Right renal cortex interstitium (tissue), 3 donors: Measurements from ENCODE around the gene CTBS. TPM values are rescaled to one million over a fixed set of nuclear protein-coding genes. Genes with fewer than 3 reads are reported as not detected.
"Not testable (repeated sequence)": the region's sequence is repeated elsewhere in the genome, so short reads cannot be mapped to it uniquely, and the experiment has no call there.

Experiments used
- DNase-seq, 3 donors: peaks; one replicate each; pipeline ENCODE4 v3.0.0-alpha.2; 2013; ENCODE audit warnings: low read depth in 3 of 3, low spot score in 2 of 3
- polyA plus RNA-seq, 3 donors: library from polyadenylated mRNA; unstranded; fragments of 120-200 nt; gene quantifications; one replicate each; pipeline ENCODE4 v1.2.1, GENCODE V29; 2013; ENCODE audit not compliant: insufficient read length in 3 of 3

The CTBS gene, protein sequence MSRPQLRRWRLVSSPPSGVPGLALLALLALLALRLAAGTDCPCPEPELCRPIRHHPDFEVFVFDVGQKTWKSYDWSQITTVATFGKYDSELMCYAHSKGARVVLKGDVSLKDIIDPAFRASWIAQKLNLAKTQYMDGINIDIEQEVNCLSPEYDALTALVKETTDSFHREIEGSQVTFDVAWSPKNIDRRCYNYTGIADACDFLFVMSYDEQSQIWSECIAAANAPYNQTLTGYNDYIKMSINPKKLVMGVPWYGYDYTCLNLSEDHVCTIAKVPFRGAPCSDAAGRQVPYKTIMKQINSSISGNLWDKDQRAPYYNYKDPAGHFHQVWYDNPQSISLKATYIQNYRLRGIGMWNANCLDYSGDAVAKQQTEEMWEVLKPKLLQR
- polyA plus RNA-seq = 10 to 100 TPM; 23.9 to 29.5 (median 26.8) TPM

GRCh38 chr1:84573967-84574842 is at the start of gene CTBS:
TSS of gene CTBS (minus strand) at chr1:84574440. CDS start at chr1:84574415, 25 bp downstream.
- DNase-seq = peak in 2 of 3 donors; percentile 60 to 68

- DNase-seq = no peak
Observed at GRCh38 chr1:84621553-84621952, 47.3 kb upstream of the CTBS start.

DNA sequence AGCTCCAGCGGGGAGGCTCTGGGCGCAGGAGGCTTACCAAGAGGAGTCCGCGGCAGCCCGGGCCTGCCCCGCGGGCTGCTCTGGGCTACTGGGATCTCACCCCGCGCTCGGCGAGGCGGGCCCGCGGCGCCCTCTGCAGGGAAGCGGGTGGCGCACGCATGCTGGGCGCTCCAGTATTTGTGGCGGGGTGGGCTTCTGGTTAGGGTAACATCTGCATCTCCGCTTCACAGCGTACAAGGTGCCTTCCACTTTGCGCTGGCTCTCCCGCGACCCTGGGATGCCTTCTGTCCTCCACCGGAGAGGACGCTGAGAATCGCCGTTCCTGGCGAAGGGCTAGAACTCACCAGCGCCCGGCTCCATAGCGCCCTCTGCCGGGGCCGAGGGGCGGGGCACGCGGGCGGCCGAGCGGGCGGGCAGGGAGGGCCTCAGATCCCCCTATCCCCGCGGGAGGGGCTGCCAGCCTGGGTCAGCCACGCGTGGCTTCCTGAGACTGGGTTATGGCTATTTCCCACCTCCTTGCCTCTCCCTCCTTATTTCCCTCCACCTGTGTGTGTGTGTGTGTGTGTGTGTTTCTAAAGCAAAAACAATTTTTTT is 46.6 kb upstream of the CTBS start:
- DNase-seq = peak in 2 of 3 donors; percentile 72 to 76

GRCh38 chr1:84619383-84620102 is 45.3 kb upstream of the CTBS start:
- no peak for DNase-seq

GRCh38 chr1:84617349-84617748 is 43.1 kb upstream of the CTBS start:
- no peak for DNase-seq

GRCh38 chr1:84615790-84616189 is 41.5 kb upstream of the CTBS start:
- no peak for DNase-seq

DNA sequence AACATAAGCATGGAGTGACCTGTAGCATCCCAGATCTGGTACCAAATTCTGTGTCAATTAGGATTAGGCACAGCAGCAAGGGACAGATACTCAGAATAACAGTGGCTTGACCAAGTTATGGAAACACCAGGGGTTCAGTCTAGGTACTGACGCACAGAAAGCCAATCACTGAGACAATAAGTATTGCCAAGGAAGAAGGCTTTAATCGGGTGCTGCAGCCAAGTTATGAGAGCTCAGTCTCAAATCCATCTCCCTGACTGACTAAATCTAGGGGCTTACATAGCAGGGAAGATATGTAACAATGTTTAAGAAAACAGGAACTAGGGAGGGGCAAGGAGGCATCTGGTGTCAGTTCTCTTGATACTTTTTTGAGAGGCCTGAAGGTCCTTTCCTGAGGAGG is 39.6 kb upstream of the CTBS start:
- no peak for DNase-seq

DNA sequence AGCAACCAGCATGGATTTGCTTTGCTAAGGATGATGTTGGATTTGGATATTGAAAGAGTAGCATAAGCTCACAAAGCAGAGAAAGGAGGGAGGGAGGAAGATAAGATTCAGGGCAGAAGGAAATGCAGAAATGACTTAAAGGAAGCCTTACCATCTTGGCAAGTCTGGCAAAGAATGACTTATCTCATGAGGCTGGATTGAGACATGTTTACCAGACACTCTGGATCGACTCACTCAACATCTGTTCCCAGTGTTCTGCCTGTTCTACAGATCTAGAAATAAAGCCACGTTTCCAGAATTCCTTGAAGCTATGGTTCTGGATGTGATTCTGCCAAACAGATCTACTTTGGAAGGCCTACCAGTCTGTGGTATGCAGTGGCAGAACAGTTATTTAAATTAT is 38.8 kb upstream of the CTBS start:
- no peak for DNase-seq

GRCh38 chr1:84611796-84612195 is 37.6 kb upstream of the CTBS start:
- no peak for DNase-seq

GRCh38 chr1:84611091-84611490 is 36.9 kb upstream of the CTBS start:
- no peak for DNase-seq

- no peak for DNase-seq
Observed at GRCh38 chr1:84606977-84607376, 32.7 kb upstream of the CTBS start.

DNA sequence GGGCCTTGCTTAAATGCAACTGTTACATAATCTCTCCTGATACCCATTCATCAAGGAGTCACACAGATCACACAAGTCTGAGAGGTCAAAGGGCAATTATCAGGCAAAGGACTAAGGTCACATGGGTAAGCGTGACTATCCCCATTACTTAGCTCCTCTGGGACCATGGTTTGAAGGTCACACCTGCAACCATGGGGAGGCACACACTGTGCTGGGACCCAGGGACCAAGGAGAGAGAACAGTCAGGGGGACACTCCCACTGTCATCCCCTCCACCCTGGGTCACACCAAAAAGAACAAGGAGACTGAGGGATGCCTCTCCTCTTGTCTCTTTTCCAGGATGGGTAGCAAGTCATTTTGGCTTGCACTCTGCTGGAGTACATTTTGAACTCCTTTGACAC is 30.9 kb upstream of the CTBS start:
- DNase-seq = no peak

DNA sequence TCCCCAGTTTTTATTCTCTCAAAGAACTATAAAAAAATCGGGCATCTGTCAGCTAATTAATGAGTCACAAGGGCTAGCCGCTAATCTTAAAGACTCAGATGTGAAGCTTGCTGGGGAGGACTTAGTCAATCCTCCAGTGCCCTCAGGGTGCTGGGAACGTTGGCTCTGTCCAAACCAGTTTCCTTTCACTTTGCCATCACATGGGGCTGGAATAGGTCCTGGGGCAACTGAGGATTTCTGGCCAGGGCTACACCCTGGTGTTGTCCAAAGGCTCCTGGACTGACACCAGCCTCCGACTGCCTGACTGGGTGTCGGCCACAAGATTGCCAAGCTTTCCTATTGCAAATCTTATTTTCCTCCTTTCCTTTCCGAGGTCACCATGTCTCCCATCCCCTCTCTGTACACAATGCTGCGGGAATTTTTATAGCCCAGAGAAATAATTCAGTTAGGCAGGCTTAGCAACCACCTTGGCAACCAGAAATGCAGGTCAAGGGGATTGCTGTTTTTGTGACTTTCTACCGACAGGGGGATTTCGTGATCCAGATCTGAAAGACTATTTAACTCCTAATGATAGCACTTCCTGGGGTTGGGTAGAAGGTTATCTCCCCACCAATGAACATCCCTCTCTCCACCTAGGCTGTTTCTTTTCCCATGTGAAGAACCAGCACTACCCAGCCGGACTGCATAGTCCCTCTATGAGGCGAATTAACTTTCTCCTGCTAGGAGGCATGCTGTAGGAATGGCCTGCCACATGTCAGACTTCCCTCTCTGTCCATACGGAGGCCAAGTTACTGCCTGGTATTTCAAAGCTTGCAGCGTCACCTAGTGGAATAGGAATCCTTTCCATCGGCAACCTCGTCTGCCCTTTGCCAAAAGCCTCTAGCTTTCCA is 29.9 kb upstream of the CTBS start:
- no peak for DNase-seq

DNA sequence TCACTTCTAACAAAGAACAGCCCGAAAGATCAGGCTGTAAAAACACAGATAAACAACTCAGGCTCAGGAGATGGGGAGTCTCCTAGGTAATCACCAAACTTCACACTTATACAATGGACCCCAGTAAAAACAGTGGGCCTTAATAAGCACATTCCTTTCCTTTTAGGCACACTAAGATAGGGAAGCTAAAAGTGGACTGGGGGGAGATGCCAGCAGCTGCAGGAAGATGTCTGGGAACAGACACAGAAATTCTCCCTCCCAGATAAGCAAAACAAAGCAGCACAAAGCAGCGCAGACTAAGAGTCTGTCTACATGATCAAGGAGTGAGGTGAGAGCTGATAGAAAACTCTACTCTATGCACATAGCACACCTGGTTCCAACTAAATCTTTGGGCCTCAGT is 29.0 kb upstream of the CTBS start:
- no peak for DNase-seq

DNA sequence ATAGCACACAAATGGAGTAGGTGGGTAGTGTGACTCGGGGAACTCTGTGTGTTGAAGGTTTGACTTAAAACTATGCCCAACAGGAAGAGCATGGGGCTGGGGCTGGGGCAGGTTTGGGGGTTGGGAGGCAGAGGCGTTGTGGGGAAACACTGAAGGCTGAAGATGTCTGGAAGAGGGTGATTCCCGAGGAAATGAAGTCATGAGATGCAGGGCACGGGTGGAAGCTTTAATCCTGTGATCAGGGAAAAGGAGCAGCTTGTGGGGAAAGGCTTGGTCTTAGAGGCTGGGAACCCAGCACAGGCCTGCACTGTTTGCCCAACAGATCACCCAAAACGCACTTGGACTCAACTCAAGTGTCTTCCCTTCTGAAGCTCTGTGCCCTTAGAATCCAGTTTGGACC is 26.6 kb upstream of the CTBS start:
- no peak for DNase-seq

- no peak for DNase-seq
Observed at GRCh38 chr1:84598846-84599741, 24.9 kb upstream of the CTBS start.

GRCh38 chr1:84598418-84598817 is 24.2 kb upstream of the CTBS start:
- DNase-seq = no peak

- DNase-seq = no peak
Observed at GRCh38 chr1:84597011-84597410, 22.8 kb upstream of the CTBS start.

DNA sequence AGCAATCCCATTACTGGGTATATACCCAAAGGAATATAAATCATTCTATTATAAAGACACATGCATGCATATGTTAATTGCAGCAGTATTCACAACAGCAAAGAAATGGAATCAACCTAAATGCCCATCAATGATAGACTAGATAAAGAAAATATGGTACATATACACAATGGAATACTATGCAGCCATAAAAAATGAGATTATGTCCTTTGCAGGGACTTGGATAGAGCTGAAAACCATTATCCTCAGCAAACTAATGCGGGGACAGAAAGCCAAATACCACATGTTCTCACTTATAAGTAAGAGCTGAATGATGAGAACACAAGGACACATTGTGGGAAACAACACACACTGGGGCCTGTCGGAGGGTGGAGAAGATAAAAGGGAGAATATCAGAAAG is 20.7 kb upstream of the CTBS start:
- not testable (repeated sequence) for DNase-seq
